ENCODE data around the gene SDHB.

Gene SDHB

DNA sequence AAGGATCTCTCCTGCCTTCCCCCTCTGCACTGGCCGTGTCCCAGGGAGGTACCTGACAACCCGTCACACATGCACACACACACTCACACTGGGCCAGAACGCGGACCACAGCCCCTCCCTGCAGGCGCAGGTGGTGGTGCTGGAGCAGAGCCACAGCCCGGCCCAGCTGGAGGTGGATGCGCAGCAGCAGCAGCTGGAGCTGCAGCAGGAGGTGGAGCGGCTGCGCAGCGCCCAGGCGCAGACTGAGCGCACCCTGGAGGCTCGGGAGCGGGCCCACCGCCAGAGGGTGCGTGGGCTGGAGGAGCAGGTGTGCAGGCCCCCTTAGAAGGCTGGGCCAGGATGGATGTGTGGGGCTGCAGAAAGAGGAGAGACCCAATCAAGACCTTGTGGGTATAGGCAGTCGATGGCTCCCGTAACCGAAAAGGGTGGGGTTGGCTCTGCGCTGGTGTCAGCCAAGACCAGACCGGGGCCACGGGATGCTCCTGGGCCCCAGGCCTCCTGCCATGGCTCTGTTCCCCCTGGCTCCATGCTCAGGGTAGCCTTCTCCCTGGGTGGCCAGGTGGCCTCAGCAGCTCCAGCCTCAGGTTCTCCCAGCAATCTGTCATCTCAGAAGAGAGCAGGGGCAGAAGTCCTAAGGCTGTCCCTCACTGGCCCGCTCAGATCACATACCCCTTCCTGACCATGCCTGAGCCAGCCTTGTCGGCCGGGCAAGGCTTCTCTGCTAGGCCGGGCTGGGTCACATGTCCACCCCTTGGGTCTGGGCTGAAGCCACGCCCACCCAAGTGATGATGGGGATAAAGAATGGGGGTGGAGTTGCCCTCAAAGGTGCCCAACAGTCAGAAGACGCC is 82.3 kb downstream of the SDHB start:
- DNase-seq (ENCODE audit: low read depth) = peak; percentile 76
- no peak overlapping the region for H3K9ac ChIP-seq (ENCODE audit: low read length)
- peaks cover 5% of the 10 kb centered on the region for H3K4me1 ChIP-seq (ENCODE audit: control insufficient read depth, insufficient read depth, low read length)
- H3K9me3 ChIP-seq (ENCODE audit: control insufficient read depth, low read length) = no peaks in the 10 kb centered on the region
- H3K36me3 ChIP-seq (ENCODE audit: control insufficient read depth, insufficient read depth, low read length, severe bottlenecking) = no peaks in the 10 kb centered on the region
- H3K4me3 ChIP-seq (ENCODE audit: low read length) = no peak overlapping the region
- H3K27me3 ChIP-seq (replicated peaks; ENCODE audit: control insufficient read depth, insufficient read depth, low read length) = no peaks in the 10 kb centered on the region

DNA sequence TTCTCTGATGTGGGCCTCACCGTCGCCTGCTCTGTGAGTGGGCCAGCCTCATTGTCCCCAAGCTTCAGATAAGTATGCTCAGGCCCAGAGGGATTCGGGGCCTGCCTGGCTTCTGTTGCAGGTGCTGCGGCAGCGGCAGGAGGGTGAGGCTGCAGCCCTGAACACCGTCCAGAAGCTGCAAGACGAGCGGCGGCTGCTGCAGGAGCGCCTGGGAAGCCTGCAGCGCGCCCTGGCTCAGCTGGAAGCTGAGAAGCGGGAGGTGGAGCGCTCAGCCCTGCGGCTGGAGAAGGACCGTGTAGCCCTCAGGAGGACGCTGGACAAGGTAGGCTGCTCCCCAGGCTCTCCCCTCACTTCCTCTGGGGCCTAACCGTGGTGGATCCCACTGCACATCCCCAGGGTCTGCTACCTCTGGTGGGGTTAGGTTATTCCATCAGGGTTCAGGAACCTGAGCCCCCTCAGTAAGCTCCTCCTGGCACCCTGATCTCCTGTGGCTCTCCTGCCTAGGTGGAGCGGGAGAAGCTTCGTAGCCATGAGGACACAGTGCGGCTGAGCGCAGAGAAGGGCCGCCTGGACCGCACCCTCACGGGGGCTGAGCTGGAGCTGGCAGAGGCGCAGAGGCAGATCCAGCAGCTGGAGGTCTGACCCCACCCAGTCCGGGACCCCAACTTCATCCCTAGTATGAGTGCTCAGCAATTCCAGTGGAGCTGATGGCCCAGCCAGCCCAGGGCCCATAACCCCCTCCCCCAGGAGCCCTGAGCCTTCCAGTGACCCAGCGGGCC is 83.5 kb downstream of the SDHB start:
- Histone ChIP-seq H3K4me1 (ENCODE audit: control insufficient read depth, insufficient read depth, low read length) (peaks cover 5% of the 10 kb centered on the region), H3K9ac (ENCODE audit: low read length) (no peak overlapping the region), H3K27me3 (replicated peaks; ENCODE audit: control insufficient read depth, insufficient read depth, low read length) (no peaks in the 10 kb centered on the region), H3K36me3 (ENCODE audit: control insufficient read depth, insufficient read depth, low read length, severe bottlenecking) (peaks cover 9% of the 10 kb centered on the region), H3K4me3 (ENCODE audit: low read length) (no peak overlapping the region), H3K9me3 (ENCODE audit: control insufficient read depth, low read length) (no peaks in the 10 kb centered on the region)
- no peak for DNase-seq (ENCODE audit: low read depth)

- Histone ChIP-seq H3K9me3 (ENCODE audit: control insufficient read depth, low read length) (no peaks in the 10 kb centered on the region), H3K27me3 (replicated peaks; ENCODE audit: control insufficient read depth, insufficient read depth, low read length) (no peaks in the 10 kb centered on the region), H3K4me3 (ENCODE audit: low read length) (no peak overlapping the region), H3K9ac (ENCODE audit: low read length) (no peak overlapping the region), H3K36me3 (ENCODE audit: control insufficient read depth, insufficient read depth, low read length, severe bottlenecking) (peaks cover 9% of the 10 kb centered on the region), H3K4me1 (ENCODE audit: control insufficient read depth, insufficient read depth, low read length) (peaks cover 5% of the 10 kb centered on the region)
- DNase-seq (ENCODE audit: low read depth) = no peak
These were observed 84.2 kb downstream of the SDHB start for GRCh38 chr1:16969651-16970050.

DNA sequence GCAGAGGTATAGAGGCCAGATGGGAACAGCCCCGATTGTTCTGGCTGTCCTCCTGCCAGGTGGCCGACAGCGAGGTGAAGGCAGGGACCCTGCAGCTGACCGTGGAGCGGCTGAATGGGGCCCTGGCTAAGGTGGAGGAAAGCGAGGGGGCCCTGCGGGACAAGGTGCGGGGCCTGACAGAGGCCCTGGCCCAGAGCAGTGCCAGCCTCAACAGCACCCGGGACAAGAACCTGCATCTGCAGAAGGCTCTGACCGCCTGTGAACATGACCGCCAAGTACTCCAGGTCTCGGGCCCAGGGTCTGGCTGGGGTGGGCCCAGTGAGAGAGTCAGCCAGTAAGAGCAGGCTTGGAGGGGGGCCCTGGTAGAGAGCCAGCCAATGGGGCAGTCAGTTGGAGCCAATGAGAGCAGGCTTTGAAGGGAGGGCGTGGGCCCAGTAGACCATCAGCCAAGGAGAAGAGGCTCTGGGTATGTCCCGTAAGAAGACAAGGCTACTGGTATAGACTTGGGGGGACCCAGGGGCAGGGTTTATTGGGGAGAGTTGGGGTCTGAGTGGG is 84.7 kb downstream of the SDHB start:
- no peak overlapping the region for H3K9ac ChIP-seq (ENCODE audit: low read length)
- H3K4me3 ChIP-seq (ENCODE audit: low read length) = no peak overlapping the region
- no peak for DNase-seq (ENCODE audit: low read depth)
- H3K4me1 ChIP-seq (ENCODE audit: control insufficient read depth, insufficient read depth, low read length) = peaks cover 5% of the 10 kb centered on the region
- no peaks in the 10 kb centered on the region for H3K9me3 ChIP-seq (ENCODE audit: control insufficient read depth, low read length)
- H3K36me3 ChIP-seq (ENCODE audit: control insufficient read depth, insufficient read depth, low read length, severe bottlenecking) = peaks cover 9% of the 10 kb centered on the region
- H3K27me3 ChIP-seq (replicated peaks; ENCODE audit: control insufficient read depth, insufficient read depth, low read length) = no peaks in the 10 kb centered on the region

All from adipocyte (in vitro differentiated cells).